ENCODE data around the gene RALA.

DNA sequence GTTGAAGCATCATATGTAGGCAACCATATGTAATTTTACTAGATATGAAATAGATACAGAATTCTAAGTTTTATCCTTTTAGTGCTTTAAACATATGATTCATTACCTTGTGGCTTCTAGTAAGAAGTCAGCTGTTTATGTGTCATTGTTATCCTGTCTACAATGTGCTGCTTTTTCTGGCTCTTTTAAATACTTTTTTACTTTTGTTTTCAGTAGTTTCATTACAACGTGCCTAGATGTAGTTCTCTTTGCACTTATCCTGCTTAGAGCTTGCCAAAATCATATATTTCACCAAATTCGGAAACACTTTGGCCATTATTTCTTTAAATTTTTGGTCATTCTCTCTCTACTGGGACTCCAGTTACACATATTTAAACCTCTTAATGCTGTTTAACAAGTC lies 30.8 kb upstream of the RALA start:
- TF ChIP-seq EZH2 (IDR thresholded peaks at IDR 0.05; ENCODE audit: low read depth), result no peak
- TF ChIP-seq, protein P1, sequence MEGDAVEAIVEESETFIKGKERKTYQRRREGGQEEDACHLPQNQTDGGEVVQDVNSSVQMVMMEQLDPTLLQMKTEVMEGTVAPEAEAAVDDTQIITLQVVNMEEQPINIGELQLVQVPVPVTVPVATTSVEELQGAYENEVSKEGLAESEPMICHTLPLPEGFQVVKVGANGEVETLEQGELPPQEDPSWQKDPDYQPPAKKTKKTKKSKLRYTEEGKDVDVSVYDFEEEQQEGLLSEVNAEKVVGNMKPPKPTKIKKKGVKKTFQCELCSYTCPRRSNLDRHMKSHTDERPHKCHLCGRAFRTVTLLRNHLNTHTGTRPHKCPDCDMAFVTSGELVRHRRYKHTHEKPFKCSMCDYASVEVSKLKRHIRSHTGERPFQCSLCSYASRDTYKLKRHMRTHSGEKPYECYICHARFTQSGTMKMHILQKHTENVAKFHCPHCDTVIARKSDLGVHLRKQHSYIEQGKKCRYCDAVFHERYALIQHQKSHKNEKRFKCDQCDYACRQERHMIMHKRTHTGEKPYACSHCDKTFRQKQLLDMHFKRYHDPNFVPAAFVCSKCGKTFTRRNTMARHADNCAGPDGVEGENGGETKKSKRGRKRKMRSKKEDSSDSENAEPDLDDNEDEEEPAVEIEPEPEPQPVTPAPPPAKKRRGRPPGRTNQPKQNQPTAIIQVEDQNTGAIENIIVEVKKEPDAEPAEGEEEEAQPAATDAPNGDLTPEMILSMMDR (conservative IDR thresholded peaks at IDR 0.05), result no peak
